Measurements from ENCODE around the gene IFNA13.

DNA sequence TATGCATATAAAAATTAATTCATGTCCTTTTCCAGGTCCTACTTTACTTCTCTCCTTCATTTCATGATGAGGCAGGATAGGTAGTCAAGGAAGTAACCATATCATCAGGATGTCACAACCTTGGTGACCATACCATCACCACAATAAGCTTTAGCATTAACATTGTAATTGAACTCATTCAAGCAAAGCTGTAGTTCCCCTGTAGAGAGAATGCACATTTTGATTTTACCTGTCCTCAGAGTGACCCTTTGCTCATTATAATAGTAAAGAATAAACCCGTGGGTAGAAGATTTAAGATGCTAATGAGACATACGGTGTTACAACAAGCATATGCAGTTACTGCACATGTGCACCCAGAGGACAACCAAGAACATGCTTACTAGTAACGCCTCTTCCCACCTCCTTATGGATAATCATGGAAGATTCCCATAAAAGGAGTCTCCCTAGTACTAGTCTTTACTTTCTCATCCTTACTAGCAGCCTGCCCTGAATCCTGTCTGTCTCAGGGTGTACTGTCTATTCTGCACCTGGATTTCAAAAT, 19.4 kb downstream of the IFNA13 start:
- TF ChIP-seq, protein P1, sequence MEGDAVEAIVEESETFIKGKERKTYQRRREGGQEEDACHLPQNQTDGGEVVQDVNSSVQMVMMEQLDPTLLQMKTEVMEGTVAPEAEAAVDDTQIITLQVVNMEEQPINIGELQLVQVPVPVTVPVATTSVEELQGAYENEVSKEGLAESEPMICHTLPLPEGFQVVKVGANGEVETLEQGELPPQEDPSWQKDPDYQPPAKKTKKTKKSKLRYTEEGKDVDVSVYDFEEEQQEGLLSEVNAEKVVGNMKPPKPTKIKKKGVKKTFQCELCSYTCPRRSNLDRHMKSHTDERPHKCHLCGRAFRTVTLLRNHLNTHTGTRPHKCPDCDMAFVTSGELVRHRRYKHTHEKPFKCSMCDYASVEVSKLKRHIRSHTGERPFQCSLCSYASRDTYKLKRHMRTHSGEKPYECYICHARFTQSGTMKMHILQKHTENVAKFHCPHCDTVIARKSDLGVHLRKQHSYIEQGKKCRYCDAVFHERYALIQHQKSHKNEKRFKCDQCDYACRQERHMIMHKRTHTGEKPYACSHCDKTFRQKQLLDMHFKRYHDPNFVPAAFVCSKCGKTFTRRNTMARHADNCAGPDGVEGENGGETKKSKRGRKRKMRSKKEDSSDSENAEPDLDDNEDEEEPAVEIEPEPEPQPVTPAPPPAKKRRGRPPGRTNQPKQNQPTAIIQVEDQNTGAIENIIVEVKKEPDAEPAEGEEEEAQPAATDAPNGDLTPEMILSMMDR (IDR thresholded peaks at IDR 0.05; ENCODE audit: low read depth, low read length) = no peak
- no peak for TF ChIP-seq MYC (IDR thresholded peaks at IDR 0.05; ENCODE audit: low read depth, low read length)
- TF ChIP-seq, protein P2, sequence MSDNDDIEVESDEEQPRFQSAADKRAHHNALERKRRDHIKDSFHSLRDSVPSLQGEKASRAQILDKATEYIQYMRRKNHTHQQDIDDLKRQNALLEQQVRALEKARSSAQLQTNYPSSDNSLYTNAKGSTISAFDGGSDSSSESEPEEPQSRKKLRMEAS (IDR thresholded peaks at IDR 0.05; ENCODE audit: low read depth, low read length) = no peak

Data from NB4 (cell line).